Mesothelial cell of epicardium (in vitro differentiated cells): ENCODE measurements around the gene TIGD6. TPM values are rescaled to one million over a fixed set of nuclear protein-coding genes. Genes with fewer than 3 reads are reported as not detected.

Experiments
- DNase-seq, 2 experiments: peaks; one replicate each; pipeline ENCODE4 v3.0.0; 2021; ENCODE audit warnings: low spot score in 2 of 2; ENCODE audit not compliant: unreplicated experiment in 2 of 2
- H3K27ac Mint-ChIP-seq: 2 replicates; pipeline ENCODE4 v1.8.0; 2021; ENCODE audit warnings: mixed read lengths
- H3K27me3 Mint-ChIP-seq: 2 replicates; pipeline ENCODE4 v1.8.0; 2021; ENCODE audit warnings: low read depth, mixed read lengths
- H3K36me3 Mint-ChIP-seq: 2 replicates; pipeline ENCODE4 v1.8.0; 2021; ENCODE audit warnings: mixed read lengths
- H3K4me1 Mint-ChIP-seq: 2 replicates; pipeline ENCODE4 v1.8.0; 2021; ENCODE audit warnings: mixed read lengths
- H3K4me3 Mint-ChIP-seq: 2 replicates; pipeline ENCODE4 v1.8.0; 2021; ENCODE audit warnings: mild to moderate bottlenecking, moderate library complexity, mixed read lengths
- H3K9me3 Mint-ChIP-seq: 2 replicates; pipeline ENCODE4 v1.8.0; 2021; ENCODE audit warnings: mixed read lengths
- CTCF ChIP-seq: fragments of 200-600 bp; sonication (generic); IDR thresholded peaks from one replicate; pipeline ENCODE4 v1.5.0; 2021; ENCODE audit warnings: antibody characterized with exemption; ENCODE audit not compliant: unreplicated experiment
- total RNA-seq: library from RNA; stranded (reverse); gene quantifications from 3 replicates; pipeline ENCODE4 v1.2.1, GENCODE V29; 2021

Gene TIGD6
- total RNA-seq, 1 donor from 2014 or later: 4.7 TPM

- peaks cover 8% of the 10 kb centered on the region for H3K4me1 Mint-ChIP-seq
- no peak overlapping the region for H3K27ac Mint-ChIP-seq
- no peak for TF ChIP-seq CTCF
- H3K36me3 Mint-ChIP-seq: peaks cover 22% of the 10 kb centered on the region
- H3K4me3 Mint-ChIP-seq: no peak overlapping the region
- no peak for DNase-seq
- no peaks in the 10 kb centered on the region for H3K9me3 Mint-ChIP-seq
- H3K27me3 Mint-ChIP-seq: no peaks in the 10 kb centered on the region
Observed at GRCh38 chr5:150007050-150007449, 6.6 kb upstream of the TIGD6 start.

GRCh38 chr5:150006318-150006717 lies 5.9 kb upstream of the TIGD6 start:
- no peak for DNase-seq
- Mint-ChIP-seq H3K4me1 (peaks cover 14% of the 10 kb centered on the region), H3K27ac (no peak overlapping the region), H3K4me3 (no peak overlapping the region), H3K36me3 (peaks cover 19% of the 10 kb centered on the region), H3K9me3 (no peaks in the 10 kb centered on the region), H3K27me3 (no peaks in the 10 kb centered on the region)
- TF ChIP-seq CTCF: no peak

GRCh38 chr5:150001660-150002486 lies 1.4 kb upstream of the TIGD6 start:
- peak; percentile 65 for TF ChIP-seq CTCF
- Mint-ChIP-seq H3K27me3 (no peaks in the 10 kb centered on the region), H3K27ac (peak overlapping the region; percentile 92), H3K4me3 (peak overlapping the region; percentile 84), H3K36me3 (peaks cover 10% of the 10 kb centered on the region), H3K9me3 (no peaks in the 10 kb centered on the region), H3K4me1 (peaks cover 29% of the 10 kb centered on the region)
- no peak for DNase-seq

- H3K27ac Mint-ChIP-seq: peak overlapping the region; percentile 70
- no peaks in the 10 kb centered on the region for H3K27me3 Mint-ChIP-seq
- H3K9me3 Mint-ChIP-seq: no peaks in the 10 kb centered on the region
- no peak for TF ChIP-seq CTCF
- peaks cover 5% of the 10 kb centered on the region for H3K36me3 Mint-ChIP-seq
- peak overlapping the region; percentile 84 for H3K4me3 Mint-ChIP-seq
- peak; percentile 27 to 61 for DNase-seq
- H3K4me1 Mint-ChIP-seq: peaks cover 29% of the 10 kb centered on the region
Observed at GRCh38 chr5:150000990-150001659, 671 bp upstream of the TIGD6 start.

GRCh38 chr5:149999866-150000255 lies 593 bp downstream of the TIGD6 start:
- Mint-ChIP-seq H3K36me3 (peaks cover 3% of the 10 kb centered on the region), H3K4me3 (peak overlapping the region; percentile 84), H3K4me1 (peaks cover 29% of the 10 kb centered on the region), H3K9me3 (no peaks in the 10 kb centered on the region), H3K27me3 (no peaks in the 10 kb centered on the region), H3K27ac (peak overlapping the region; percentile 93)
- no peak for DNase-seq
- no peak for TF ChIP-seq CTCF
